Ecto neural progenitor cell (in vitro differentiated cells): Measurements from ENCODE around the gene ARMC5.
"Not testable (repeated sequence)": the region's sequence is repeated elsewhere in the genome, so short reads cannot be mapped to it uniquely, and the experiment has no call there.

Source experiments
- DNase-seq: peaks from one replicate; pipeline ENCODE4 v3.0.0-alpha.2; 2018; ENCODE audit warnings: low spot score

The ARMC5 gene

DNA sequence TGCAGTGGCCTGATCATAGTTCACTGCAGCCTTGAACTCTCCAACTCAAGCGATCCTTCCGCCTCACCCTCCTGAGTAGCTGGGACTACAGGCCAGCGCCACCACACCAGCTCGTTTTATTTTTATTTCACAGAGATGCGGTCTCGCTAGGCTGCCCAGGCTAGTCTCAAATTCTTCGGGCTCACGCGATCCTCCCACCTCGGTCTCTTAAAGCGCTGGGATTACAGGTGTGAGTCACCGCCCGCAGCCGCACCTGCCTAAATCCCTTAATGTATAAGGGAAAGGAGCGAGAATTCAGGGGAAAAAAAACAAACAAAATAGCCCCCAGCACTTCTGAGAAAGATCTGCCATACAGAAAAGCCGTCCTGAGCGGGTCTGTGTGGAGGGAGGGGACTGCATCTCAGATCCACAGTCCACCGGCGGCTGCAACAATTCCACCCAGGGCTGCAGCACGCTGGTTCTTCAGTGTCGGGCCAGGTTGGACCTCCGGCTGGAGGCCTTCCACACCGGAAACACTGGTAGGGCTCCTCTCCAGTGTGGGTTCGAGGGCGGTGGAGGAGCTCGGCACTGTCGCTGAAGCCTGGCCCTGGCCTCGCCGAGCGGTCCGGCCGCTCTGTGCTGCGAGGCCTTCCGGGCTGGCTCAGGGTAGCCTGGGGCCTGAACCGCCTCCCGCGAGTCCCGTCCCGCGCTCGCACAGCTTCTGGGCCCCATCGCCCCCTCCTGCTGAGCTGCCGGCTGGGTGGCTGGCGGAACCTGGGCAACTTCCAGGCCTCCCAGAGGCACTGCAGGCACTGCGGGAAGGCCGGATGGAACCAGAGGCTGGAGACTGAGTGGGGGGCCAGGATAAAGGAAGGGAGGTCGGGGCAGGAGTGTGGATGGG lies 23.7 kb upstream of the ARMC5 start:
- no peak for DNase-seq

DNA sequence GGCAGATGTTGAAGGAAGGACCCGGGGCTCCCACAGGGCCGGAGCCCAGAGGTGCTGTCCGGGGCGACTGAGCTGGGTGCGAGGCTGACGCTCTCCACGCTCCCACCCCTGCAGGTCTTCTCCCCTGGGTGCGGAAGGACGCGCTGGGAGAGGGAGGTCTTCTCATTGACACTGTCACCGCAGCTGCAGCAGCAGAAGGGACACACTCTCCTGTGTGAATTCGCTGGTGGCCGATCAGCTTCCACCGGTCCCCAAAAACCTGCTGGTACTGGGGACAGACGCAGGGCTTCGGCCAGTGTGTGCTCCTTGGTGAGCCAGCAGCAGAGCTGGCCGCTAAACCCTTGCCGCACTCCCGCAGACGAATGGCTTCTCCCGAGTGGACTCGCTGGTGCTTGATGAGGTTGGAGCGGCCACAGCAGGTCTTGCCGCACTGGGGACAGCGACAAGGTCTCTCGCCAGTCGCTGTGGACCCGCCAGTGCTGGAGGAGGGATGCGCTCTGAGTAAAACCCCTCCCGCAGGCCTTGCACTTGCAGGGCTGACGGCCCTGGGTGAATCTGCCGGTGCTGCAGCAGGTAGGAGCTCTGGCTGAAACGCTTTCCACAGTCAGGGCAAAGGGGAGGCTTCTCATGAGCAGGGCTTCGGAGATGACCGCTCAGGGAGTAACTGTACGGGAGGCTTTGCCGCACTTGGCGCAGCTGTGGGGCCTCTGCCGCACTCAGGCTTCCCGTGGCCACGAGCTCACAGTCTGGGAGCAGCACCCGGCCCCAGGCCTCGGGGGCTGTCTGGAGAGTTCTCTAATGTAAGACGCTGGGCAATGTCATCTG lies 22.9 kb upstream of the ARMC5 start:
- no peak for DNase-seq

DNA sequence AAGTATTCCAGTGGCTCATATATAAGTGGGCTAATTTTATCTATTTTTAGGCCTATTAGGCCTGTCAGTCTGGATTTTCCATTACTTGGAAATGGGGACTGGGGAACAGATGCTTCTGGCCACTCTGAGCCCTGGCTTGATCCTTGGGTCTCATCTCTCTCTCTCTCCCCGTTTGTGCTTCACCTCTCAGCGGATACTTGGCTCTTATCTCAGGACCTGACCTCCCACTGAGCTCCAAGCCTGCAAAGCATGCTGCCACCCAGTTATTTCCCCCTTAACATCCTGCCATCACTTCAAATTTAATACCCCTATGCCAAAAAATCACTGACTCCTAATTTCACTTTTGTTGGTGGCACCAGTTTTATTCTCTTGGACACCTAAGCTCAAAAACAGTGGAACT lies 20.9 kb upstream of the ARMC5 start:
- no peak for DNase-seq

DNA sequence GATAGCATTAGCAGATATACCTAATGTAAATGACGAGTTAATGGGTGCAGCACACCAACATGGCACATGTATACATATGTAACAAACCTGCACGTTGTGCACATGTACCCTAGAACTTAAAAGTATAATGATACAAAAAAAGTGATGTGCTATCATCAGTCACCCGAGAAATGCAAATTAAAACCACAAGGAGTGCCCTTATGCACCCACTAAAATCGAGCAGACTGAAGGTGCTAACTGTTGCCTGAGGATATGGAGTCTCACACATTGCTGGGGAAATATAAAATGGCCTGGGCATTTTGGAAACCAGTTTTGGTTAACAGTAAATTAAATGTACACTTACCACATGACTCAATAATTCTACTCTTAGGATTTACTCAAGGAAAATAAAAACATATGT lies 20.3 kb upstream of the ARMC5 start:
- not testable (repeated sequence) for DNase-seq

DNA sequence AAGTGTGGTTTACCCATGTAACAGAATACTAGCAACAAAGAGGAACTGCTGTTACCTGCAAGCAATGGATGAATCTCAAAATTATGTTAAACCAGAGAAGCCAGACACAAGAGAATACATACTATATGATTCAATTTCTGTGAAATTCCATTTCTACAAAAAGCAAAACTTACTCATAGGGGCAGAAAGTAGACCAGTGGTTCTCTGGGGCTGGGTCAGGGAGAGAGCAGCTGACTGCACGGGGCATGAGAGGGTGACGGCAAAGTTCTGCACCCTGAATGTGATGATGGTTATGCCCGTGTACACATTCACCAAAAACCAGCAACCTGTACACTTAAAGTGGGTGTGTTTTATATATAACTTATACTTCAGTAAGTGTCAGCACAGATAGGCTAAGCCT lies 19.8 kb upstream of the ARMC5 start:
- no peak for DNase-seq

DNA sequence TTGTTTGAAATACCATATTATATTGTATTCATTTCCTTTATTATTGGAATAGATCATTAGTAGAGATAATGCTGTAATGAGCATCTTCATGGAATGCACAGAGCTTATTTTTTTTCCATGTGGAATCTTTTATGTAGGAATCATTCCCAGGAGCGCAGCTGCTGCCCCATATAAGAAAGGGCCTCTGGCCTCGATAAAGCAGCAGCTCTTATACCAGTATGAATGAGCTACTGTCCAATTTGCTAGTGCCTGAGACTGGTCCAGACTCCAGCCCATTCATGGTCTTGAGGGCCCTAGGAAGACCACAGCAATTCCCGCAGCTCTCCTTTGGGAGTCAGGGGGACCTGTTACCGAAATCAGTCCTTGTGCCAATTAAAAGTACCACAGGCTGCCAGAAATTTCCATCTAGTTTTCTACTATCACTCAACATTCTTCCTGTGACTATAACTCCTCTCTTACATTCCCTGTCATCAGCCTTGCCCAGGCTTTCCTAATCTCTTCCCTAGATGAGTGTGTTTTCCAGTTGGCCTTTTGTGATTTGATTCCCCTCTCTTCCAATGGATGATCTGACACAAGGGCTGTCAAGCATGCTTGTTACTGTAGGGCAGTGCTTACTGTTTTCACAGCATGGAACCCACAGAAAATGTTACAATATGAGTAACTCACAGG lies 18.7 kb upstream of the ARMC5 start:
- DNase-seq = no peak

DNA sequence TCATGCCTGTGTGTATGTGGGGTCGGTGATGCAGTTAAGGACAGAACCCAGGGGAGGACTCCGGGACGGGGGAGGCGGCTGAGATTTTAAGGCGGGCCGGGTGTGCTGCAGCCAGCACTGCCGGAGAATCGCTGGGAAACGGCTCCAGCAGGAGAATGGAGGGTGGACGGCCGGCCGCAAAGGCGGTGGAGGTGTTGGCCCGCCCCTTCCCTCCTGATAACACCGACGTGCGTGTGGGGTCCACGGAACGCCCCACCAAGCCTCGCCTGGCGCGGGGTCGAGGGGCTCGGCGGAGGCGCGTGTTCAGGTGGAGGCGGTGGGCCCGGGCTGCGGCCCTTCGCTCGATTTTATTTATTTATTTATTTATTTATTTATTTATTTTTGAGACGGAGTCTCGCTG lies 17.3 kb upstream of the ARMC5 start:
- DNase-seq = no peak

DNA sequence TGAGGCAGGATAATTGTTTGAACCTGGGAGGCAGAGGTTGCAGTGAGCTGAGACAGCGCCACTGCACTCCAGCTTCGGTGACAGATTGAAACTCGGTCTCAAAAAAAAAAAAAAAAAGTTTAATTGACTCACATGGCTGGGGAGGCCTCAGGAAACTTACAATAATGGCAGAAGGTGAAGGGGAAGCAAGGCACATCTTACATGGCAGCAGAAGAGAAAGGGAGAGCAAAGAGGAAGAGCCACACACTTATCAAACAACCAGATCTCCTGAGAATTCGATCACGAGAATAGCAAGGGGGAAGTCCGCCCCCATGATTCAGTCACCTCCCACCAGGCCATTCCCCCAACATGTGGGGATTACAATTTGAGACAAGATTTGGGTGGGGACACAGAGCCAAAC lies 13.4 kb upstream of the ARMC5 start:
- DNase-seq = not testable (repeated sequence)

DNA sequence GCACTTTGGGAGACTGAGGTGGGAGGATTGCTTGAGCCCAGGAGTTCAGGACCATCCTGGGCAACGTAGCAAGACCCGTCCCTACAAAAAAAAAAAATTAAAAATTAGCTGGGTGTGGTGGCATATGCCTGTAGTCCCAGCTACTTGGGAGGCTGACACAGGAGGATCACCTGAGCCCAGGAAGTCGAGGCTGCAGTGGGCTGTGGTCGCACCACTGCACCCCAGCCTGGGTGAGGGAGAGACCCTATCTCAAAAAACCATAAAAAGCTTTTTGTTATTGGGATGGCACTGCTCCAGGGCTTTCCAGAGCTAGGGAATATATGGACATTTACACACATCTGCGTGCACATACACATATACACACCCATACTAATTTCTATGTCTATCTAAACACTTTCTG lies 8.1 kb upstream of the ARMC5 start:
- no peak for DNase-seq

DNA sequence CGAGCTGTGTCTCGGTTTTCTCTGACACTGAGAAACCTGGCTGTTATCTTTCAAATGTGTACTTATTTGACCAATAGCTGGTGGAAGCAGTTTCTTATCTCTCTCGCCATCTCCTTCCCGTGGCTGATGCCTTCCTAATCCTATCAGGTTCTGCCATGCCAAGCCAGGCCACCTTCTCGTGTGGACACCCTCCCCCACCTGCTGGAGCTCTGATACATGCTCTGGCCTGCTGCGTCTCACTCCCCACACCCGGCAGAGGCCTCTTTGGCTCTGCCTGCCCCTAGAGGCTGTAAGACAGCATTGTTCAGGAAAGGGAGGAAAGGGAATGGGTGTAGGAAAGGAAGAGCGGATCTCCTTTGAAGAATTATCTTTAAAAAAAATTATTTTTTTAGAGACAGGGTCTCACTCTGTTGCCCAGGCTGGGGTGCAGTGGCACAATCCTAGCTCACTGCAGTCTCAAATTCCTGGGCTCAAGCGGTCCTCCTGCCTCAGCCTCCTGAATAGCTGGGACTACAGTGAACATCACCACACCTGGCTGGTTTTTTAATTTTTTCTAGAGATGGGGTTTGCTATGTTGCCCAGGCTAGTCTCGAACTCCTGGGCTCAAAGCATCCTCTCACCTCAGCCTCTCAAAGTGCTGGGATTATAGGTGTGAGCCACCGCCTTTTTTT lies 7.5 kb upstream of the ARMC5 start:
- DNase-seq = no peak

DNA sequence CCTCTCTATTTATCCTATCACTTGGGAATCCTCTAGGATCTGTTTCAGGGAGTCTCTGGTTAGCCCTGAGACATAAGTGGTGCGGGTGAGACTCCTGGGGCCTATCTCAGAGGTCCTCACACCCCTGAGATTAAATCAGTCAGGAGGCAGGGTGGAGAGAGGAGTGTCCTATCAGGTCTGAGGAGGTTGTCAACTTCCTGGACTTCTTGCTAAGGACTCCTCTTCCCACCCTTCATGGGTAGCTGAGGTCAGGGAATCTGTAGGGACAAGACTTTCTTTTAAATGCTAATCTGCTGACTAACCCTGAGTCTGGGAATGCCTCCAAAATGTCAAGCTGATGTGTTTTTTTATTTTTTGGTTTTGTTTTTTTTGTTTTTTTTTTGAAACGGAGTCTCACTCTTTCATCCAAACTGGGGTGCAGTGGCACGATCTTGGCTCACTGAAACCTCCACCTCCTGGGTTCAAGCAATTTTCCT lies 6.6 kb upstream of the ARMC5 start:
- no peak for DNase-seq

DNA sequence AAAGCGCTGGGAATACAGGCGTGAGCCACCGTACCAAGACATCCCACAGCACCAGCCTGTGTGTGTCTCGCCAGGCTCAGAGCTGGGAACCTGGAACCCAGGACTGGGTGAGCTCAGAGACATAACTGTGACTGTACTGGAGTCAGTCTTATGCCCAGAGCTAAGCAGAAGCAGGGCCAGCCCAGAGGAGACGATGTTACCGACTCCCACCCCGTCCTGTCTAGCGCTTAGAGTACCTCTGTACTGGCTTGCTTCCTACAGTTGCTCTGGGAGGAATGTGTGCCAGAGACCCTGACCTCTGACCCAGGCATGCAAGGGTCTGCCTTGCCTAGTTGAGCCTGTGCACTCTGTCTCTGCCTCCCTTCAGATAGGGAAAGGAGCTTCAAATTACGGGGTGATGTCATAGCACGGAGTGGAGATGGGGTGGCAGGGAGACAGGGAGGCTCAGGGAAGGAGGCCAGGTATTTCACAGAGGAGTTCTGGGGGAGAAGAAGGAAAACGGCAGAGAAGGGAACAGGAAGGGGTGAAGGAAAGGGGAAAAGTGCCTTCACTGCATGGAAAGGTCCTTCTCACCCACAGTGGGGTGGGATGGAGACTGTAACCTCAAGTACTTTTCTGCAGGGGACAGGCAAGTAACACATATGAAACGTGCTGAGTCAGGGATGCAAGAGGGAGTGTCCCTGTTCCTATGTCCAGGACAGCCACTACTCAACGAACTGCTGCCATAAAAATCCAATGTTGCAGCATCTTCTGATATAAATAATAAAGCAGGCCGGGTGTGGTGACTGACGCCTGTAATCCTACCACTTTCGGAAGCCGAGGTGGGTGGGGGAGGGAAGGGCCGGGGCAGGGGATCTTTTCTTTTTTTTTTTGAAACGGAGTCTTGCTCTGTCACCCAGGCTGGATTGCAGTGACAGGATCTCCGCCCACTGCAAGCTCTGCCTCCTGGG lies 5.8 kb upstream of the ARMC5 start:
- no peak for DNase-seq

DNA sequence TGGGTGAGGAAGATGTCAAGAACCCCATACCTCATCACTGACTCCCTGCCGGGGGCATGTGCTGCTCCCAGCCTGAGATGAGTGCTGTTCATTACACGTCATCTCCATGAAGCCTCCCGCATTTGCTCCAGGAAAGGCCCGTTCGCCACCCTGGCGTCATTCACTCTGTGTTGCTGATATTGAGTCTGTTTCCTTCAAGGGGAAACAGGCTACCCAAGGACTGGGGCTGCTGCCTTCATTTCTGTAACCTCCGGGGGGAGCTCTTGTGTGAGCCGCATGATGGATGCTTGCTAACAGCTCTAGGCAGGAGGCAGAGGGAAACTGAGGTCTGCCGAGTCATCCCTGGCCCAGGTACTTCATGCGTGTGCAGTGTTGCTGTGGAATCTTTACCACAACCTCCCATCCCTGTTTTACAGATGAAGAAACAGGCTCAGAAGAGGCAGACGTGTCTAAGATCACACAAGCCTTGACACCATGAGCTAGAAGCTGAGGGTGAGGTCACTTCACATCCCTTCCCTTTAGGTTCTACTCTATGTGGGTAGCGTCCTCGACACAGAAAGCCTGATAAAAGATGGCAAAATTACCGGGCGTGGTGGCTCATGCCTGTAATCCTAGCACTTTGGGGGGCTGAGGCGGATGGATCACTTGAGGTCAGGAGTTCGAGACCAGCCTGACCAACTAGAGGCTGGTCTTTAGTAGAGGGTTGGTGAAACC lies 3.5 kb upstream of the ARMC5 start:
- DNase-seq = no peak

DNA sequence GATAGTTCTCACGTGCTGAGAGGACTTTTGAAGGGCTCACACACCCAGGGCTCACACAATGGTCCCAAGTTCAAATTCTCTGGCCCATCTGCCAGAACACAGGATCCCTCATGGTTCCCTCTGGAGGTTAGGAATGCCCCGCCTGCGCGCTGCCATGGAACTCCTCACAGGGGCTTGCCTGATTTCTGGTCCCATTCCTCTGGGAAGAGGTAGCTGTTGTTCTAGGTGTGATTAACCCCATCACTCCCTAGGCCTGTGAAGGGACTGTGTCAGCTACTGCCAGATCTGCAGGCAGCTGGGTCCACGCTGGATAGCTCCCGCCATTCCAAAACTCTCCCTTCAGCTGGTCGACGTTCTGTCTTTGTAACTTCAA lies 2.3 kb upstream of the ARMC5 start:
- no peak for DNase-seq

DNA sequence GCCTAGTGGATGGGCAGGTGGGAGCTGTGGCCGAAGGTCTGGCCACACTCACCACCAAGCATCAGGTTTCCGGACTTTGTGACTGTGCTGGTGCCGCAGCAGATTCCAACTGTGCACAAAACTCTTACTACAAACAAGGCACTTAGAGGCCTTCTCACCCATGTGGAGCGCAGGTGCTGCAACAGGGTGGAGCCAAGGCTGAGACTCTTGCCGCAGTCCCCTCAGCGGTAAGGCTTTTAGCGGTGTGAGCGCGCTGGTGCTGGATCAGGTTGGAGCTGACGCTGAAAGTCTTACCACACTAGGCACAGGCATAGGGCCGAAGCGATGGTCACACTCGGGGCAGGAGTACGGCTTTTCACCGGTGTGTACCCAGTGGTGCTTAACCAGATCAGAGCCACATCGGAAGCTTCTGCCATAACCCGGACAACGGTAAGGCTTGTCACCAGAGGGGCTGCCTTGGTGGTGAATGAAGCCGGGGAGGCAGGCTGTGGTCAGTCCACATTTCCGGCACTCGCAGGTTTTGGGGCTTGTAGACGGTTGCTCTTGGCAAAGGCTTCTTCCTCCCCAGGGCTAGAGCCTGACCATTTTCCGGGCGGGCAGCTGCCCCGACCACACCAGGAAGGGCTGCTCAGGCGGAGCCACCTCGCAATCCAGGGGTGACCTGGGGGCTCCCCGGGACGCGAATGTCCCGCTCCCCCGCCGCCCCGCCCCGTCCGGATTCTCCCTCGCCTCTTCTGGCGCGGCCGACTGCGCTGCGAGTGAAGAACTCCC lies 1.0 kb upstream of the ARMC5 start:
- DNase-seq = peak; percentile 68

DNA sequence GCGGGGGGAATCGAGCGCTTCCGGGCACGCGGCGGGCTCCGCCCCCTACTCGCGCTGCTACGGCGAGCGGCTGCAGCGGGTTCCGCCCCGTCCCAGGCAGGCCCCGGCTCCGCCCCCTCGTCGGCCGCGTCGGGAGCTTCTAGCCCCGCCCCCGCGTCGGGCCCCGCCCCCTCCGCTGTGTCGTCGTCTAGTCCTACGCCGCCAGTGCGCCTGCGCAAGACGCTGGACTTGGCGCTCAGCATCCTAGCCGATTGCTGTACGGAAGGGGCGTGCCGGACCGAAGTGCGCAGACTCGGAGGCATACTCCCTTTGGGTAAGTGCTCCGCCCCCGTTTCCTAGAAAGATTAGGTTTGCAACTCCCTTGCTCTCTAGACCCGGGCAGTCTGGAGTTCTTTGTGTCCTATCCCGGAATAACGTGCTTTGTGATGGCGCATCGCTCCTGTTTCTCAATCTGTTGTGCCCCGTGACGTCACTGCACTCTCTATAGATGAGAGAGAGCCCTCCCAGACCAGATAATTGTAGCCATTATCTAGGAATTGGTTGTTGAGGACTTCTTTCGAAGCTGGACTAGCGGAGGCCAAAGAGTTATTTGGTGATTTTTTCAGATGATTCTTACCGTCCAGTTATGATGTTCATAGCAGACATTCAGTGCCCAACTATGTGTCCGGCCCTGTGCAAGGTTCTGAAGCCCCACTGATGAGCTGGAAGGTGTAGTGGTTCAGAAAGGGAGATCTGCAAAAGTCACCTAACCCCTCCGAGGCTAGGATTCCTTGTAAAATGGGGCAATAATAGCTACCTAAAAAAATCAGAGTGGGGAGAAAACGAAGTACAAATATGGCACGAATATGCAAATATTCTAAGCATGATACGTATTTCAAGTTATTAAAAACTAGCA lies 633 bp downstream of the ARMC5 start:
- DNase-seq = peak; percentile 100

DNA sequence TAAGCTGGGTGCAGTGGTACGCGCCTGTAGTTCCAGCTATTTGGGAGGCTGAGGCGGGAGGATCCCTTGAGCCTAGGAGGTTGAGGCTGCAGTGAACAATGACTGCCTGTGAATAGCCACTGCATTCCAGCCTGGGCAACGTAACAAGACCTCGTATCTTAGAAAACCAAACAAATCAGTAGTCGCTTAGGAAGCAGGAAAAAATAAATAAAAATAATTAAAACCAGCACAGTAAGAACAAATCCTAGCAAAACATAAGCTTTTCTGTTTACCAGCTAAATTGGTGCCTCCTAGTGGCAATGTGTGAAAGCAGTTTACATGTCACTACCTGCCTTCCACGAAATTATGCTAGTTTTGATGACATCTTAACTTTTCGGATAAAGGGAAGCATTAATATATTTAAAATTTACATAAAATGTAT lies 1.3 kb downstream of the ARMC5 start:
- no peak for DNase-seq

DNA sequence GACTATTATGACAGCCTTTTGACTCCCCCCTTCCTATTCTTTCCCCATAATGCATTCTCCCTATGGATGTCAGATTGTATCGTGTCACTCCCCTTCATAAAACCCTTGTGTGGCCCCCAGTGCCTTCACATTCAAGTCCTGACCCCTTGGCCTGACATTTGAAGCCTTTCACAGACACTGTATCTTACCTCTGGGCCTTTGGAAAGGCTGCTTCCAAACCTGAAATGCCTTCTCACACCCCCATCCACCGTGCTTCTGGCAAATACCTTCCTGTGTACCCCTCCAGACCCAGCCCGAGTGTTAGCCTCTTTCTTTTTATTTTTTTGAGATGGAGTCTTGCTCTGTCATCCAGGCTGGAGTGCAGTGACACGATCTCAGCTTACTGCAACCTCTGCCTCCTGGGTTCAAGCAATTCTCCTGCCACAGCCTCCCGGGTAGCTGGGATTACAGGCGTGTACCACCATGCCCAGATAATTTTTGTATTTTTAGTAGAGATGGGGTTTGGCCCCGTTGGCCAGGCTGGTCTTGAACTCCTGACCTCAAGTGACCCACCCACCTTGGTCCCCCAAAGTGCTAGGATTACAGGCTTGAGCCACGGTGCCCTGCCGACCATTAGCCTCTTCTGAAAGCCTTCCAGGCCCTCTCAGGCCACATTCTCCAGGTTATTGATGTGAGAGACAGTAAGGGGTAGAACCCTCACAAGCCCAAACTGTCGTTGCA lies 2.1 kb downstream of the ARMC5 start:
- DNase-seq = no peak
